AG09319 (cell line): Measurements from ENCODE around the gene PITX2.

Source experiments
- DNase-seq: peaks from one replicate; pipeline ENCODE4 v3.0.0-alpha.2; 2010; ENCODE audit warnings: low read depth; ENCODE audit errors: extremely low read depth
- TF ChIP-seq, protein P1 (sequence below): IDR thresholded peaks from 2 replicates; pipeline ENCODE4 v1.5.1; 2011; ENCODE audit warnings: low read depth, mild to moderate bottlenecking, inconsistent platforms, low read length, moderate library complexity

Gene PITX2

DNA sequence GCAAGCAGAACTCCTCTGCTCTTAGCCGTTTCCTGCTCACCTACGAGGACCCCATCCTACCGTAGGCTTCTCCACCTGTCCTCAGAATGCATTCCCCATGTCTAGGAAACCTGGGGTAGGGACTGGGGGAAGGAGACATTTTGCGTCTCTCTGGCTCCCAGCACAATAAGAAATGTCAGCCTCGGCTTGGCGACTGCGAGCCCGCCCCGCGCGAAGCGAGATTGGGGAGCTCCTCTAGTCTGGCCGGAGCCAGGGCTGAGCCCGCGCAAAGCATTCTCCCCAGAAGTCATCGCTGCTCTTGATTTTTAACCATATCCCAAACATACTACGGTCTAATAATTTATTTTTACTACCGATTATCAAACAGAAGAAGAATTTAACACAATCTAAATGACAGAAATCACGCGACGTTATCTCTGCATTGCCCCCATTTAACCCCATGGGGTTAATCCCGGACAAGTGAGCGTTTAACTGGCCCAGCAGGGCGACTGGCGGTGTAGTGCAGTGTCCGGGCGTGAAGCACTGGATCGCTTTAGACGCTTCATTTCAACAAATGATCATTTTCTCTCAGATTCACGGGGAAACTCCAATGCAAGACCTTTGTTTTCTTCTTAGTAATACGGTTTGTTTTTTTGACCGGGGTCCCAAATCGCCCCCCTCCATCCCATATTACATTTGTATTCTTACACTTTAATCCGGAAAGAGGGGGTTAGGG, 8.0 kb upstream of the PITX2 start:
- DNase-seq = no peak
- TF ChIP-seq, protein P1, sequence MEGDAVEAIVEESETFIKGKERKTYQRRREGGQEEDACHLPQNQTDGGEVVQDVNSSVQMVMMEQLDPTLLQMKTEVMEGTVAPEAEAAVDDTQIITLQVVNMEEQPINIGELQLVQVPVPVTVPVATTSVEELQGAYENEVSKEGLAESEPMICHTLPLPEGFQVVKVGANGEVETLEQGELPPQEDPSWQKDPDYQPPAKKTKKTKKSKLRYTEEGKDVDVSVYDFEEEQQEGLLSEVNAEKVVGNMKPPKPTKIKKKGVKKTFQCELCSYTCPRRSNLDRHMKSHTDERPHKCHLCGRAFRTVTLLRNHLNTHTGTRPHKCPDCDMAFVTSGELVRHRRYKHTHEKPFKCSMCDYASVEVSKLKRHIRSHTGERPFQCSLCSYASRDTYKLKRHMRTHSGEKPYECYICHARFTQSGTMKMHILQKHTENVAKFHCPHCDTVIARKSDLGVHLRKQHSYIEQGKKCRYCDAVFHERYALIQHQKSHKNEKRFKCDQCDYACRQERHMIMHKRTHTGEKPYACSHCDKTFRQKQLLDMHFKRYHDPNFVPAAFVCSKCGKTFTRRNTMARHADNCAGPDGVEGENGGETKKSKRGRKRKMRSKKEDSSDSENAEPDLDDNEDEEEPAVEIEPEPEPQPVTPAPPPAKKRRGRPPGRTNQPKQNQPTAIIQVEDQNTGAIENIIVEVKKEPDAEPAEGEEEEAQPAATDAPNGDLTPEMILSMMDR = no peak

DNA sequence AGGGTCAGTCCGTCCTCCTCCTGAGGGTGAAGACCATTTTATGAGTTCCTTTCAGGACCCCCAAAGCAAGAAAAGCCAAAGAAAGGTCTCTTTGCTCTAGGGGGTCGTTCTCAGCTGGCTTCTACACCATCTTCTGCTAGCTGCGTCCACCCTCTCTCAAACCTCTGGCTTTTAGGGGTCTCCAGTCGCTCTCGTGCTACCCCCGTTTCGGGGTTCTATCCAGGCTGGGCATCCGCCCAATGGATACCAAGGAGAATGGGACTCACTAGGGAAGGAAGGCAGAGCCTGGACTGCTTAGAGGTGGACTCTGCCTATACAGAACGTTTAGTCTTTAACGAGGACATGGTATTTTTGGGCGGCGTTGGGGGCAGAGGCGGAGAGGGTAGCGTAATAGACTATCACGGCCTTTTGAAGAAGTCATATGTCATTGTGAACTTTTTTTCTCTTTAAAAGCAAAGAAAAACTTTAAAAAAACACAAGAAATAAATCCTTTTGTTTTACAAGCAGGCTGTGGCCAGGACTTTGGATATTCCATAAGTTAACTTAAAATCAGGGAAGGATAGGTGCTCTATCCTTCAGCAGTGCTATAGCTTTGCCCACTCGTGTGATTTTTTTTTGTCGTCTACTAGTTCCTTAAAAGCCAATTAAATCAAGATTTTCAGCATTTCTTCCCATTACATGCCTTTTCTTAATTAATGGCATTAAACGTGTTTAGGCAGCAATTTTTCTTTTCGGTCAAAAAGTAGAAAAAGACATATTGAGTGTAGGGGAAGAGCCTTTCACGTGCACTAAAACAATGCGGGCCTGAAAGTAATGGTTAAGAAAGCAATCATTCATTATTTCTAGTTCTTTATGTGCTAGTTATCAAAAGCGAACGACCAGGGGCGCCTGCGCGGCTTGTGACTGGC, 7.2 kb upstream of the PITX2 start:
- TF ChIP-seq, protein P1 = no peak
- DNase-seq = no peak

DNA sequence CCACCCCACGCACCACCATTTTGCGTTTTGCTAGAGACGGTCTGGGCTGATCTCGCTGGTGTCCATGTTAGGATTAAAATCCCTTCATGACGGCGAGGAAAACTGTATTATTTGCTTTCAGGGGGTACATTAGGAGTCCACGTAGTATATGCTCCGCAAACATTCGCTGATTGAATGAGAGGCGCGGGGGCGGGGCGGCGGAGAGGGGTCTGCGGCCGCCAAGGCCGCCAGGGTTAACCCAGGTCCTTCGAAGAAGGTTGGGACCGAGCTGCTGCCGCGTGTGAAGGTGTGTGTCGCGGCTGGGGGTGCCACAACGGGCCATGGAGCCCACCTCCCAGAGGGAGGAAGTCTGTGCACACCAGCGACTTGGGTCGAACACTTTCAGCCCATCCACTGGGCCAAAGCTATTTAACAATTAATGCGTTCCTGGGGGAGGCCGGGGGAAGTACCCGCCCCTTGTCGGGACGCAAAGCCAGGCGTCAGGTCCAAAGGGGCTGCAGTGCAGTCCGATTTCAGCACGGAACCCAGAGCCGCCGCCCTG, 6.4 kb upstream of the PITX2 start:
- DNase-seq = no peak
- TF ChIP-seq, protein P1 = no peak

DNA sequence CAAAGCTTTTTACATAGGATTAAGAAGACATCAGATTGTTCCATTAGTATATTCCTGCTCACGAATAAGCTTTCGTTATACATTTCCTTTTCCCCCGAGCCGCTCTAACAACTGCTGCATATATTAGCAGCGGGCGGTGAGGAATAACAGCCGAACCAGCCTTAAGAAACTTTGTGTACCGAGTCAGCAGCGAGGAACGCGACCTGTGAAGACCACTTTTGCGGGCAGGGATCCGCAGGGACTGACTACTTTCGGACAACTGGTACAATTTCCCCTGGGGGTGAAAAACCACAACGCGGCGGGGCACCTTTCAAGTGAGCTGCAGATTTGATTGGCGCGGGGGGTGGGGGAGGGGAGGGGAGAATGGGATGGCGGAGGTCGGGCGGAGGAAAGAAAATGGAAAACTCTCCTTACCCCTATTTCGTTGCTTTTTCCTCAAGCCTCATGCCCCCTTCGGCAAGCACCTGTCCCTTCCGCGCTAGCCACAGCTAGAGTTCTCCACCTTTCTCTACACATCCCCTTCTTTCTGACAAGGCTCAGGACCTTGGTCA, 5.9 kb upstream of the PITX2 start:
- TF ChIP-seq, protein P1 = no peak
- no peak for DNase-seq

DNA sequence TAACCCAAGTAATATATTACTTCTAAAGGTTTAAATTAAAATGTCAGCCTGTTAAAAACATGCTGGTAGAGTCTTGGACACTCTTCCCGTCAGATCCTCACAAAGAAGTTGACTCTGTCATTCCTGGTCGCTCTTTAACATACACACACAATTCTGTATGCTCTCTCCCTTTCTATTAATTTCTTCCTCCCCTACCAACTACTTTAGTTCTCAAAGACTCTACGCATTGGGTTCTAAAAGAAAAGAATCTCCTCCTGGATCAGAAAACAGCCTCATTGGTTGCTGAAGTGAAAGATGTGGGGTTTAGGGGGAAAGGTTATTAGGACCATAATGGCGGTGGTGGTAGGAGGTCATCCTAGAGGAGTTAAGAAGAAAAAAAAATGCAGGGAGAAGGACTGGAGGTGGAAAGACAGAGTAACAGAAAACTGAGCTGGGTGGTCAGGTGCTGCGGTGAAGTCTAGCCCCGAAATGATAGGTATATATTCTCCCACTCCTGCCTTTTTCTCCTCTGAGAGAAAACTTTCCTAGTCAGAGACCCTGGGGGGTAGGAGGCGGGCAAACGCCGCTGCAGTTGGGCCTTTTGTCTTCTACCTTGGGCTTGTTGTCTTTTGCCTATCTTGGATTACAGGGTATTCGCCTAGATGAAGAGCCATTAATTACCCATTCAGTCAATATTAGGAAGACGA, 5.2 kb upstream of the PITX2 start:
- DNase-seq = no peak
- TF ChIP-seq, protein P1 = no peak

DNA sequence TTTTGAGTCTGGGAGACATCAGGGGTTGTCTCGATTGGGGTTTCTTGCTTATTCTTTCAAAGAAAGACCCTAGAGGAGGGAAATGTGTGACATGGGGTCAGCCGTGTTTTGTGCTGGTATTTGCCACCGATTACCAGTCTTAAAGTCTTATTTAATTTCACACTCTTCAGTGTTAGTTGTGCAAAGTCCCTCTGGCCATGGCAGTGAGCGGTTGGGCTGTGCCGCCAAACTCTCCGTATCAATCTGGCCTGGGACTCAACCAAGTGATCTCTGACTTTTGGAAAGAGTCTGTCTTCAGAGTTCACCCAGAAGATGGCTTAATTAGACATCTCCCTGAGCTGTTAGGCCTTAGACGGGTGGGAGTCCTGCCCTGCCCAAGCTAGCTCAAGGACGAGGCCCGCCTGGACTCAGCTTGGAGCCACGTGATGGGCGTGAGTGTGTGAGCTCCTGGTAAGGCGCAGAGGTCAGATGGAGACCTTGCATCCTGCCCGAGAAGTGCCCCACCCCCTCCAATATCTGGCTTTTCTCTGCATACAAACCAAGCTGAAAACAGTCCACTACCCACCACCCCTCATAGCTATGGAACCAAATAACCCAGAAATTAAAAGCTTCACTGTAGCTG, 3.8 kb upstream of the PITX2 start:
- TF ChIP-seq, protein P1 = no peak
- DNase-seq = no peak
